Lung (tissue), 12 donors: ENCODE results near the gene SPAG17. TPM values are rescaled to one million over a fixed set of nuclear protein-coding genes. Genes with fewer than 3 reads are reported as not detected.

Experiments used
- ATAC-seq: fragments of 200-7000 bp; cut with Tn5 transposase; one replicate; pipeline ENCODE4 v1.9.1; 2020; ENCODE audit warnings: moderate number of reproducible peaks; ENCODE audit not compliant: insufficient read depth, low FRiP score
- DNase-seq, 3 donors: peaks; one replicate each; pipeline ENCODE4 v3.0.0-alpha.2; 2013 to 2017
- H3K27ac ChIP-seq, 2 donors: one replicate each; pipeline ENCODE4 v1.5.1; 2013; ENCODE audit warnings: mild to moderate bottlenecking in 2 of 2, moderate library complexity in 2 of 2, control low read depth in 1 of 2, inconsistent platforms in 1 of 2, low read depth in 1 of 2, low read length in 1 of 2
- H3K27me3 ChIP-seq, 3 donors: one replicate each; pipeline ENCODE4 v1.5.1; 2013; ENCODE audit warnings: low read length in 2 of 3; ENCODE audit not compliant: control insufficient read depth in 3 of 3, insufficient read depth in 3 of 3
- H3K36me3 ChIP-seq, 4 donors: one replicate each; pipeline ENCODE4 v1.5.1; 2013; ENCODE audit warnings: low read length in 4 of 4, mild to moderate bottlenecking in 1 of 4, moderate library complexity in 1 of 4; ENCODE audit not compliant: control insufficient read depth in 4 of 4, insufficient read depth in 4 of 4
- H3K4me1 ChIP-seq, 5 donors: one replicate each; pipeline ENCODE4 v1.5.1; 2013; ENCODE audit warnings: low read length in 5 of 5, mild to moderate bottlenecking in 2 of 5, moderate library complexity in 1 of 5; ENCODE audit not compliant: control insufficient read depth in 5 of 5, insufficient read depth in 5 of 5
- H3K4me3 ChIP-seq: one replicate; pipeline ENCODE4 v1.5.1; 2013; ENCODE audit warnings: mild to moderate bottlenecking, control low read depth, moderate library complexity
- H3K9ac ChIP-seq, 2 donors: one replicate each; pipeline ENCODE4 v1.5.1; 2013; ENCODE audit warnings: low read length in 2 of 2, control low read depth in 1 of 2; ENCODE audit not compliant: insufficient read depth in 1 of 2
- H3K9me3 ChIP-seq, 4 donors: one replicate each; pipeline ENCODE4 v1.5.1; 2013; ENCODE audit warnings: low read length in 3 of 4, mild to moderate bottlenecking in 1 of 4, moderate library complexity in 1 of 4; ENCODE audit not compliant: control insufficient read depth in 4 of 4, insufficient read depth in 3 of 4
- WGBS, 2 donors: extraction: QIAGEN DNeasy Blood & Tissue Kit; methylation state at CpG; one replicate each; pipeline ENCODE4 v1.1.7; 2013; 5-methylcytosine and 5-hydroxymethylcytosine counted together
- polyA plus RNA-seq, 2 donors: library from polyadenylated mRNA; stranded (reverse); fragments of 200-250 nt; gene quantifications; one replicate each; pipeline ENCODE4 v1.2.1, GENCODE V29; 2013
- total RNA-seq, 2 donors: library from RNA; depleted of rRNA in 1 of 2; stranded (reverse); fragments of >200 nt in 1 of 2; gene quantifications; one replicate each; pipeline ENCODE4 v1.2.1, GENCODE V29; 2014 to 2021
- TF ChIP-seq, protein P1 (sequence below): IDR thresholded peaks from 2 replicates; pipeline ENCODE4 v1.5.1; 2012; ENCODE audit warnings: mild to moderate bottlenecking; ENCODE audit errors: control extremely low read depth, extremely low read depth
- donor health status: control.
- donor health status: control.
- donor health status: Bipolar disorder and iron deficiency.
- donor health status: healthy.
- donor health status: DM: yes; HTN: yes; CAD: no.

The SPAG17 gene
- total and polyA plus RNA-seq, 4 donors = 3.3 to 40.0 (median 12.4) TPM

DNA sequence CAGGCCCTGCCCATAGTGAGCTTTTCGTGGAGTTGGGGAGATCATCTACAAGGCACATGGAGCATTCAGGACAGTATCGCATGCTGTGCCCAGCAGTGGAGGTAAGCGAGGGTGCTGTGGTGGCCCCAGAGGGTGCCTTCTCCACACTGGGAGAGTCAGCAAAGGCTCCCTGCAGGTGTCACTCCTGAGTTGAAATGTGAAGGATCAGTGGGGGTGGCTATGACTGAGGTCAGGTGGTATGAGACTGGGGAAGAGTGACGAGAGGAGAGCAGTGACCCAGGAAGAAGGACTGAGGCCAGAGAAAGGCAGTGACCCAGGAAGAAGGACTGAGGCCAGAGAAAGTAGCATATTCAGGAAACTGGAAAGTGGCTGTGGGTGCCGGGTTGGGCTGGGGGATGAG lies 53.0 kb downstream of the SPAG17 start:
- ATAC-seq (no peak), DNase-seq (no peak)
- Histone ChIP-seq H3K9me3 (peaks cover 0 to 2% (median 0%) of the 10 kb centered on the region in 4 donors), H3K27ac (no peak overlapping the region), H3K27me3 (no peaks in the 10 kb centered on the region), H3K36me3 (no peaks in the 10 kb centered on the region), H3K4me3 (no peak overlapping the region), H3K9ac (no peak overlapping the region), H3K4me1 (no peaks in the 10 kb centered on the region)
- TF ChIP-seq, protein P1, sequence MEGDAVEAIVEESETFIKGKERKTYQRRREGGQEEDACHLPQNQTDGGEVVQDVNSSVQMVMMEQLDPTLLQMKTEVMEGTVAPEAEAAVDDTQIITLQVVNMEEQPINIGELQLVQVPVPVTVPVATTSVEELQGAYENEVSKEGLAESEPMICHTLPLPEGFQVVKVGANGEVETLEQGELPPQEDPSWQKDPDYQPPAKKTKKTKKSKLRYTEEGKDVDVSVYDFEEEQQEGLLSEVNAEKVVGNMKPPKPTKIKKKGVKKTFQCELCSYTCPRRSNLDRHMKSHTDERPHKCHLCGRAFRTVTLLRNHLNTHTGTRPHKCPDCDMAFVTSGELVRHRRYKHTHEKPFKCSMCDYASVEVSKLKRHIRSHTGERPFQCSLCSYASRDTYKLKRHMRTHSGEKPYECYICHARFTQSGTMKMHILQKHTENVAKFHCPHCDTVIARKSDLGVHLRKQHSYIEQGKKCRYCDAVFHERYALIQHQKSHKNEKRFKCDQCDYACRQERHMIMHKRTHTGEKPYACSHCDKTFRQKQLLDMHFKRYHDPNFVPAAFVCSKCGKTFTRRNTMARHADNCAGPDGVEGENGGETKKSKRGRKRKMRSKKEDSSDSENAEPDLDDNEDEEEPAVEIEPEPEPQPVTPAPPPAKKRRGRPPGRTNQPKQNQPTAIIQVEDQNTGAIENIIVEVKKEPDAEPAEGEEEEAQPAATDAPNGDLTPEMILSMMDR = no peak
- WGBS, 2 donors = 92 to 93% methylated on average over 5 of the region's 5 CpGs

DNA sequence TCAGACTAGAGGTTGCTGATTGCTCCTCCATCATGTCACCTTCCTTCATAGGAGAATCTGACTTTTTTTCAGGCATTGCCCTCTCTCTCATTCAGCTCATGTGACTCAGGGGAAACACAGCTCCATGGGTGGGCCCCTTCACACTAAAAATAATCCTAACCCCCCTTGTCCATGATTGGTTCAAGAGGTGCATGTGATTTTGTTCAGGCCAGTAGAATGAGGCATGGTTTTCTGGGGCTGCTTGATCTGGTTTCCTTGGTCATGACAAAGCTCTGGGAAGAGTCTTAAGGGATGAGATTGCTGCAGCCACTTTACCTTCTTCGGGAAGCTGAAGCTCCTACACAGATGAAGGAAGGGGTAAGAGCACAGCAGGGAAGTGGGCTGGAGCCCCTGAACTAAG lies 56.3 kb downstream of the SPAG17 start:
- Histone ChIP-seq H3K27ac (no peak overlapping the region), H3K9ac (no peak overlapping the region), H3K9me3 (peaks cover 0 to 2% (median 0%) of the 10 kb centered on the region in 4 donors), H3K4me3 (no peak overlapping the region), H3K36me3 (no peaks in the 10 kb centered on the region), H3K27me3 (no peaks in the 10 kb centered on the region), H3K4me1 (no peaks in the 10 kb centered on the region)
- DNase-seq = no peak
- 77 to 95% methylated on average over 1 of the region's 1 CpG for WGBS, 2 donors
- TF ChIP-seq, protein P1 = no peak
- ATAC-seq = no peak

DNA sequence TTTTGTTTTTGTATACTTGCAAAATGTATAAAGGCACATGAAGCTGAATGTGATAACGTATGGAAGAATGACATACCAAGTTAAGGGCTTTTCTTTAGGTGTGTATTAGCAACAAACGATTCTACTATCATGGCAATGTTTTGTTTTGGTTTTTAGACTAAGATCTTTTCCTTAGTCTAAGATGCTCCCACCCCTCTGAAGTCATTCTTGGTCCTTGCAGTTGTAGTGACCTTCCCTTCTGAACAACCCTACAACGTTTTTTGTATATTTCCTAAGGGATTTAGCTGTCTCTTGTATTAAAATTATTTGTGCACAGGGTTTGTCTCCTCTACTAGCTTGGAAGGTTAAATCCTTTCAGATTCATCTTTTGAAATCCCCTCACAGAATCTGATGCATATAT lies 61.0 kb downstream of the SPAG17 start:
- Histone ChIP-seq H3K4me1 (peaks cover 0 to under 1% (median 0%) of the 10 kb centered on the region in 5 donors), H3K27me3 (no peaks in the 10 kb centered on the region), H3K9me3 (peaks cover 0 to 2% (median 0%) of the 10 kb centered on the region in 4 donors), H3K27ac (no peak overlapping the region), H3K36me3 (no peaks in the 10 kb centered on the region), H3K9ac (no peak overlapping the region), H3K4me3 (no peak overlapping the region)
- WGBS, 2 donors = 70 to 77% methylated on average over 3 of the region's 3 CpGs
- DNase-seq = no peak
- TF ChIP-seq, protein P1 = no peak
- no peak for ATAC-seq
